K562 (cell line): Measurements from ENCODE around the gene TRIP6. TPM values are rescaled to one million over a fixed set of nuclear protein-coding genes. Genes with fewer than 3 reads are reported as not detected.
A peak's percentile ranks its signal among the peaks of the same experiment; 100 is the strongest.

Experiments used
- BCL6 ChIP-seq: fragments of 250-450 bp; sonication (Bioruptor Pico); IDR thresholded peaks from 2 replicates; pipeline ENCODE4 v1.4.0; 2020
- CC2D1A ChIP-seq: fragments of 450-650 bp; IDR thresholded peaks from 2 replicates; pipeline ENCODE4 v1.6.1; 2017; ENCODE audit warnings: mild to moderate bottlenecking
- FIP1L1 ChIP-seq: fragments of 200-400 bp; formaldehyde crosslinking; IDR thresholded peaks from 2 replicates; pipeline ENCODE4 v1.6.1; 2018; ENCODE audit warnings: mild to moderate bottlenecking, low read depth, low read length; ENCODE audit not compliant: poor library complexity, severe bottlenecking
- KLF16 ChIP-seq: IDR thresholded peaks from 2 replicates; pipeline ENCODE4 v1.6.1; 2016; ENCODE audit warnings: antibody characterized with exemption
- MAZ ChIP-seq, 2 experiments: fragments of 450-650 bp in 1 of 2; sonication (generic) in 1 of 2; formaldehyde crosslinking; IDR thresholded peaks in 1 of 2; conservative IDR thresholded peaks in 1 of 2; 2 replicates each; pipeline versions ENCODE4 v1.4.0 to v1.5.0; 2020; ENCODE audit warnings: mild to moderate bottlenecking in 1 of 2, missing genetic modification reagents in 1 of 2
- NEUROD1 ChIP-seq: fragments of 150-350 bp; IDR thresholded peaks from 2 replicates; pipeline ENCODE4 v1.6.1; 2014; ENCODE audit warnings: borderline replicate concordance, low read length, low read depth; ENCODE audit not compliant: partially characterized antibody
- NFE2 ChIP-seq: IDR thresholded peaks from 2 replicates; pipeline ENCODE4 v1.6.1; 2014; ENCODE audit warnings: antibody characterized with exemption, low read depth
- RBM15 ChIP-seq: fragments of 200-400 bp; formaldehyde crosslinking; IDR thresholded peaks from 2 replicates; pipeline ENCODE4 v1.6.1; 2018; ENCODE audit warnings: mild to moderate bottlenecking, low read length, moderate library complexity; ENCODE audit not compliant: insufficient read depth
- RFX1 ChIP-seq: fragments of 450-650 bp; IDR thresholded peaks from 2 replicates; pipeline ENCODE4 v1.6.1; 2016; ENCODE audit warnings: mild to moderate bottlenecking, moderate library complexity
- SAFB ChIP-seq: fragments of 200-400 bp; formaldehyde crosslinking; IDR thresholded peaks from 2 replicates; pipeline ENCODE4 v1.6.1; 2017; ENCODE audit warnings: low read depth, low read length, borderline replicate concordance
- SIRT6 ChIP-seq: IDR thresholded peaks from one replicate; pipeline ENCODE4 v1.6.1; 2012; ENCODE audit warnings: low read depth, mild to moderate bottlenecking, control low read depth, inconsistent platforms, low read length, moderate library complexity
- ZBTB8A ChIP-seq: fragments of 450-650 bp; IDR thresholded peaks from 2 replicates; pipeline ENCODE4 v1.6.1; 2018; ENCODE audit warnings: mild to moderate bottlenecking, moderate library complexity; ENCODE audit not compliant: partially characterized antibody
- polyA plus RNA-seq, 8 experiments: library from polyadenylated mRNA; depleted of rRNA in 4 of 8; stranded (reverse) in 5 of 8; unstranded in 3 of 8; fragments of >200 nt; fragmentation: Nextera tagmentation in 2 of 8; fragmentation: Illumina TruSeq in 1 of 8; extraction: Ambion mirVana in 2 of 8; extraction: Trizol in 1 of 8; gene quantifications; 2 replicates each; pipeline versions ENCODE4 v1.2.1 to v1.2.3, GENCODE V29; 2011 to 2014; ENCODE audit warnings: inconsistent platforms in 1 of 8, missing spikeins in 1 of 8
- total RNA-seq, 7 experiments: library from RNA; depleted of rRNA in 6 of 7; stranded (reverse); fragments of >200 nt in 6 of 7; fragmentation: Illumina TruSeq in 2 of 7; extraction: Trizol in 2 of 7; gene quantifications; 2 replicates each; pipeline versions ENCODE4 v1.2.1 to v1.2.3, GENCODE V29; 2011 to 2021; ENCODE audit warnings: low replicate concordance in 1 of 7
- TF ChIP-seq, protein P1 (sequence below): sonication (generic); formaldehyde crosslinking; IDR thresholded peaks from 2 replicates; pipeline ENCODE4 v1.8.1; 2023; ENCODE audit warnings: mild to moderate bottlenecking, missing genetic modification reagents
- TF ChIP-seq, protein P2 (sequence below): fragments of 250-450 bp; sonication (Bioruptor Pico); IDR thresholded peaks from 2 replicates; pipeline ENCODE4 v1.8.0; 2021; ENCODE audit warnings: mild to moderate bottlenecking, moderate library complexity
- TF ChIP-seq, protein P3 (sequence below): fragments of 250-450 bp; sonication (Bioruptor Pico); IDR thresholded peaks from 2 replicates; pipeline ENCODE4 v1.4.0; 2020; ENCODE audit warnings: mild to moderate bottlenecking, moderate library complexity, borderline replicate concordance

TRIP6 gene
- total and polyA plus RNA-seq, 9 of the 15 experiments (the other 6 are each of a cell fraction or from before 2014, with no cell fraction given), result 5.9 to 141 (median 54.0) TPM

DNA sequence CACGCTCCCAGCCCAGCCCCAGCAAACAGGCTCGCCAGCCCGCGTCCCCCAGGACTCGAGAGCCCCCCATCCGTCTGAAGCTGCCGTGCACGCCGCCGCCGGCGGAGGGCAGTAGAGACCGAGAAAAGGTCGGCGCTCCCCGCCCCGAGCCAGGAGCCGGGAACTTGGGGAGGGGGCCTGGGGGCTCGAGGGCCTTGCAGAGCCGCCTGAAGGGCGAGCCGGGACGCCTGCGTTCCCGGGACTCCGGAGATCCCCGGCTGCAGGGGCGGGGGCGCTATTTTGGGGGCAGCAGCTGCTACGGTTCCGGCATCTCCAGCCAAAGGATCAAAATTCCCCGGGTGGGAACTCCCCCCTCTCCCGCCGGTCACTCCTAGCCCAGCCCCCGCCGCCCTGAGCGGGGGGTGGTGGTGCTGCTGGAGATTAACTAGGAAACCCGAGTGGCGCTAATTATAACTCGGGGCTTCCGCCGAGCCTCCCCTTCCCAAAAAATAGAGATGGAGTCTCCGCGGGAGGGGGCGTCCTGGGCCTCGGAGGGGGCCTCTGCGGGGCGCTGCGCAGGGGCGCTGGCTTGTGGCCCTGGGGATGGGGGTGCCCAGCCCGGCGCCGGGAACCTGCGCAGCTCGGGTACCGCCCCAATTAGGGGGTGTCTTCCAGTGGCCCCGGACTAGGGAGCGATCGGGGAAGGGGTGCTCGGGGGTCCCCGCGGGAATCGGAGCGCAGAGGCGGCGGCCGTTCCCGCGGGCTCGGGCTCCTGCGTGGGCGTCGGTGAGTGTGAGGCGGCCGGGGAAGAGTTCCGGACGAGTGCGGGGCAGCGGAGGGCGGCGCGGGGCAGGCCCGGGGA is 27.9 kb downstream of the TRIP6 start (continued):
- TF ChIP-seq MAZ (CRISPR knock-in tag; conservative IDR thresholded peaks at IDR 0.05 in 1 of 2, IDR thresholded peaks at IDR 0.05 in 1 of 2) (peak; percentile 42 to 78; a peak in 2 of 4 replicates), KLF16 (0 out of 2 replicates have a peak, but pooled peaks have one; percentile 40), CC2D1A (peak; percentile 64), NEUROD1 (no peak), FIP1L1 (no peak), RFX1 (no peak), SIRT6 (no peak), ZBTB8A (no peak), BCL6 (CRISPR knock-in tag) (no peak), NFE2 (no peak), SAFB (peak; percentile 83), RBM15 (no peak)
- TF ChIP-seq, protein P1, sequence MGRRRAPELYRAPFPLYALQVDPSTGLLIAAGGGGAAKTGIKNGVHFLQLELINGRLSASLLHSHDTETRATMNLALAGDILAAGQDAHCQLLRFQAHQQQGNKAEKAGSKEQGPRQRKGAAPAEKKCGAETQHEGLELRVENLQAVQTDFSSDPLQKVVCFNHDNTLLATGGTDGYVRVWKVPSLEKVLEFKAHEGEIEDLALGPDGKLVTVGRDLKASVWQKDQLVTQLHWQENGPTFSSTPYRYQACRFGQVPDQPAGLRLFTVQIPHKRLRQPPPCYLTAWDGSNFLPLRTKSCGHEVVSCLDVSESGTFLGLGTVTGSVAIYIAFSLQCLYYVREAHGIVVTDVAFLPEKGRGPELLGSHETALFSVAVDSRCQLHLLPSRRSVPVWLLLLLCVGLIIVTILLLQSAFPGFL, result no peak
- TF ChIP-seq, protein P2, sequence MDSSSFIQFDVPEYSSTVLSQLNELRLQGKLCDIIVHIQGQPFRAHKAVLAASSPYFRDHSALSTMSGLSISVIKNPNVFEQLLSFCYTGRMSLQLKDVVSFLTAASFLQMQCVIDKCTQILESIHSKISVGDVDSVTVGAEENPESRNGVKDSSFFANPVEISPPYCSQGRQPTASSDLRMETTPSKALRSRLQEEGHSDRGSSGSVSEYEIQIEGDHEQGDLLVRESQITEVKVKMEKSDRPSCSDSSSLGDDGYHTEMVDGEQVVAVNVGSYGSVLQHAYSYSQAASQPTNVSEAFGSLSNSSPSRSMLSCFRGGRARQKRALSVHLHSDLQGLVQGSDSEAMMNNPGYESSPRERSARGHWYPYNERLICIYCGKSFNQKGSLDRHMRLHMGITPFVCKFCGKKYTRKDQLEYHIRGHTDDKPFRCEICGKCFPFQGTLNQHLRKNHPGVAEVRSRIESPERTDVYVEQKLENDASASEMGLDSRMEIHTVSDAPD (CRISPR knock-in tag), result no peak
- TF ChIP-seq, protein P3, sequence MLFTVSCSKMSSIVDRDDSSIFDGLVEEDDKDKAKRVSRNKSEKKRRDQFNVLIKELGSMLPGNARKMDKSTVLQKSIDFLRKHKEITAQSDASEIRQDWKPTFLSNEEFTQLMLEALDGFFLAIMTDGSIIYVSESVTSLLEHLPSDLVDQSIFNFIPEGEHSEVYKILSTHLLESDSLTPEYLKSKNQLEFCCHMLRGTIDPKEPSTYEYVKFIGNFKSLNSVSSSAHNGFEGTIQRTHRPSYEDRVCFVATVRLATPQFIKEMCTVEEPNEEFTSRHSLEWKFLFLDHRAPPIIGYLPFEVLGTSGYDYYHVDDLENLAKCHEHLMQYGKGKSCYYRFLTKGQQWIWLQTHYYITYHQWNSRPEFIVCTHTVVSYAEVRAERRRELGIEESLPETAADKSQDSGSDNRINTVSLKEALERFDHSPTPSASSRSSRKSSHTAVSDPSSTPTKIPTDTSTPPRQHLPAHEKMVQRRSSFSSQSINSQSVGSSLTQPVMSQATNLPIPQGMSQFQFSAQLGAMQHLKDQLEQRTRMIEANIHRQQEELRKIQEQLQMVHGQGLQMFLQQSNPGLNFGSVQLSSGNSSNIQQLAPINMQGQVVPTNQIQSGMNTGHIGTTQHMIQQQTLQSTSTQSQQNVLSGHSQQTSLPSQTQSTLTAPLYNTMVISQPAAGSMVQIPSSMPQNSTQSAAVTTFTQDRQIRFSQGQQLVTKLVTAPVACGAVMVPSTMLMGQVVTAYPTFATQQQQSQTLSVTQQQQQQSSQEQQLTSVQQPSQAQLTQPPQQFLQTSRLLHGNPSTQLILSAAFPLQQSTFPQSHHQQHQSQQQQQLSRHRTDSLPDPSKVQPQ, result no peak
